ENCODE data around the gene CTH.
A peak's percentile ranks its signal among the peaks of the same experiment; 100 is the strongest.
"Not testable (repeated sequence)": the region's sequence is repeated elsewhere in the genome, so short reads cannot be mapped to it uniquely, and the experiment has no call there.

CTH gene

GRCh38 chr1:70459496-70460225 lies 48.6 kb downstream of the CTH start:
- Mint-ChIP-seq H3K4me3 (no peak overlapping the region), H3K27me3 (no peaks in the 10 kb centered on the region), H3K4me1 (ENCODE audit: low read depth) (no peaks in the 10 kb centered on the region), H3K36me3 (no peaks in the 10 kb centered on the region), H3K9me3 (ENCODE audit: low read depth) (no peaks in the 10 kb centered on the region), H3K27ac (no peak overlapping the region)

- H3K4me1 Mint-ChIP-seq (ENCODE audit: low read depth); H3K27me3 Mint-ChIP-seq; H3K27ac Mint-ChIP-seq; H3K9me3 Mint-ChIP-seq (ENCODE audit: low read depth); H3K36me3 Mint-ChIP-seq; H3K4me3 Mint-ChIP-seq: not testable (repeated sequence)
Measured at GRCh38 chr1:70460740-70461713, 50.0 kb downstream of the CTH start.

- H3K4me1 Mint-ChIP-seq (ENCODE audit: low read depth) = no peaks in the 10 kb centered on the region
- no peaks in the 10 kb centered on the region for H3K36me3 Mint-ChIP-seq
- no peak overlapping the region for H3K27ac Mint-ChIP-seq
- peaks cover 3% of the 10 kb centered on the region for H3K27me3 Mint-ChIP-seq
- no peak overlapping the region for H3K4me3 Mint-ChIP-seq
- no peaks in the 10 kb centered on the region for H3K9me3 Mint-ChIP-seq (ENCODE audit: low read depth)
Measured at GRCh38 chr1:70462611-70463010, 51.5 kb downstream of the CTH start.

- H3K36me3 Mint-ChIP-seq = no peaks in the 10 kb centered on the region
- H3K9me3 Mint-ChIP-seq (ENCODE audit: low read depth) = no peaks in the 10 kb centered on the region
- no peaks in the 10 kb centered on the region for H3K4me1 Mint-ChIP-seq (ENCODE audit: low read depth)
- H3K27ac Mint-ChIP-seq = no peak overlapping the region
- H3K27me3 Mint-ChIP-seq = peaks cover 5% of the 10 kb centered on the region
- no peak overlapping the region for H3K4me3 Mint-ChIP-seq
Measured at GRCh38 chr1:70465911-70466310, 54.8 kb downstream of the CTH start.

- no peaks in the 10 kb centered on the region for H3K4me1 Mint-ChIP-seq (ENCODE audit: low read depth)
- no peaks in the 10 kb centered on the region for H3K9me3 Mint-ChIP-seq (ENCODE audit: low read depth)
- H3K36me3 Mint-ChIP-seq = no peaks in the 10 kb centered on the region
- H3K27me3 Mint-ChIP-seq = peaks cover 7% of the 10 kb centered on the region
- H3K27ac Mint-ChIP-seq = no peak overlapping the region
- no peak overlapping the region for H3K4me3 Mint-ChIP-seq
Measured at GRCh38 chr1:70467531-70467930, 56.5 kb downstream of the CTH start.

- Mint-ChIP-seq H3K36me3 (no peaks in the 10 kb centered on the region), H3K4me1 (ENCODE audit: low read depth) (no peaks in the 10 kb centered on the region), H3K4me3 (no peak overlapping the region), H3K27me3 (peaks cover 7% of the 10 kb centered on the region), H3K9me3 (ENCODE audit: low read depth) (no peaks in the 10 kb centered on the region), H3K27ac (no peak overlapping the region)
Measured at GRCh38 chr1:70468180-70468579, 57.1 kb downstream of the CTH start.

GRCh38 chr1:70469184-70469583 lies 58.1 kb downstream of the CTH start:
- not testable (repeated sequence) for H3K9me3 Mint-ChIP-seq (ENCODE audit: low read depth); H3K27me3 Mint-ChIP-seq; H3K27ac Mint-ChIP-seq; H3K36me3 Mint-ChIP-seq; H3K4me3 Mint-ChIP-seq; H3K4me1 Mint-ChIP-seq (ENCODE audit: low read depth)

GRCh38 chr1:70475023-70475422 lies 64.0 kb downstream of the CTH start:
- no peaks in the 10 kb centered on the region for H3K9me3 Mint-ChIP-seq (ENCODE audit: low read depth)
- H3K4me1 Mint-ChIP-seq (ENCODE audit: low read depth) = no peaks in the 10 kb centered on the region
- H3K27ac Mint-ChIP-seq = no peak overlapping the region
- peaks cover 1% of the 10 kb centered on the region for H3K27me3 Mint-ChIP-seq
- H3K4me3 Mint-ChIP-seq = no peak overlapping the region
- H3K36me3 Mint-ChIP-seq = no peaks in the 10 kb centered on the region

- Mint-ChIP-seq H3K27me3 (no peaks in the 10 kb centered on the region), H3K4me3 (no peak overlapping the region), H3K9me3 (ENCODE audit: low read depth) (no peaks in the 10 kb centered on the region), H3K36me3 (no peaks in the 10 kb centered on the region), H3K27ac (no peak overlapping the region), H3K4me1 (ENCODE audit: low read depth) (no peaks in the 10 kb centered on the region)
Measured at GRCh38 chr1:70477090-70477489, 66.0 kb downstream of the CTH start.

- not testable (repeated sequence) for H3K27ac Mint-ChIP-seq; H3K27me3 Mint-ChIP-seq; H3K4me1 Mint-ChIP-seq (ENCODE audit: low read depth); H3K36me3 Mint-ChIP-seq; H3K4me3 Mint-ChIP-seq; H3K9me3 Mint-ChIP-seq (ENCODE audit: low read depth)
Measured at GRCh38 chr1:70477905-70478304, 66.8 kb downstream of the CTH start.

- peaks cover 2% of the 10 kb centered on the region for H3K27me3 Mint-ChIP-seq
- H3K4me3 Mint-ChIP-seq = no peak overlapping the region
Measured at GRCh38 chr1:70483342-70483741, 72.3 kb downstream of the CTH start.

GRCh38 chr1:70485624-70486023 lies 74.6 kb downstream of the CTH start:
- Mint-ChIP-seq H3K9me3 (ENCODE audit: low read depth) (no peaks in the 10 kb centered on the region), H3K4me1 (ENCODE audit: low read depth) (no peaks in the 10 kb centered on the region), H3K27me3 (peaks cover 2% of the 10 kb centered on the region), H3K36me3 (no peaks in the 10 kb centered on the region), H3K4me3 (no peak overlapping the region), H3K27ac (peak overlapping the region; percentile 18)

More at GRCh38 chr1:70483342-70483741, 72.3 kb downstream of the CTH start:
- no peaks in the 10 kb centered on the region for H3K9me3 Mint-ChIP-seq (ENCODE audit: low read depth)
- no peaks in the 10 kb centered on the region for H3K4me1 Mint-ChIP-seq (ENCODE audit: low read depth)
- no peaks in the 10 kb centered on the region for H3K36me3 Mint-ChIP-seq
- no peak overlapping the region for H3K27ac Mint-ChIP-seq

GRCh38 chr1:70486676-70487458 lies 75.8 kb downstream of the CTH start:
- no peaks in the 10 kb centered on the region for H3K4me1 Mint-ChIP-seq (ENCODE audit: low read depth)
- no peaks in the 10 kb centered on the region for H3K9me3 Mint-ChIP-seq (ENCODE audit: low read depth)
- no peaks in the 10 kb centered on the region for H3K36me3 Mint-ChIP-seq
- no peak overlapping the region for H3K4me3 Mint-ChIP-seq
- no peak overlapping the region for H3K27ac Mint-ChIP-seq
- H3K27me3 Mint-ChIP-seq = peaks cover 2% of the 10 kb centered on the region

GRCh38 chr1:70487459-70487815 lies 76.4 kb downstream of the CTH start:
- peaks cover 2% of the 10 kb centered on the region for H3K27me3 Mint-ChIP-seq
- H3K9me3 Mint-ChIP-seq (ENCODE audit: low read depth) = no peaks in the 10 kb centered on the region
- no peak overlapping the region for H3K27ac Mint-ChIP-seq
- no peaks in the 10 kb centered on the region for H3K4me1 Mint-ChIP-seq (ENCODE audit: low read depth)
- H3K4me3 Mint-ChIP-seq = no peak overlapping the region
- no peaks in the 10 kb centered on the region for H3K36me3 Mint-ChIP-seq
